DOHH2 (cell line): ENCODE data around the gene SLC39A9.

Experiments used
- H3F3A ChIP-seq: fragments of 200-600 bp; sonication (generic), shearing (Covaris generic); 2 replicates; pipeline ENCODE4 v1.6.0; 2016; ENCODE audit warnings: antibody characterized with exemption, mild to moderate bottlenecking; ENCODE audit not compliant: control insufficient read depth, insufficient read depth
- H3K27ac ChIP-seq: fragments of 200-600 bp; sonication (generic); 2 replicates; pipeline ENCODE4 v1.5.1; 2014; ENCODE audit warnings: low read depth, mild to moderate bottlenecking, low read length, moderate library complexity
- H3K27me3 ChIP-seq: fragments of 200-600 bp; sonication (generic); 2 replicates; pipeline ENCODE4 v1.6.1; 2014; ENCODE audit warnings: mild to moderate bottlenecking, low read length, mixed read lengths; ENCODE audit not compliant: control insufficient read depth
- H3K36me3 ChIP-seq: fragments of 200-600 bp; sonication (generic); 2 replicates; pipeline ENCODE4 v1.6.1; 2014; ENCODE audit warnings: mild to moderate bottlenecking, low read length, moderate library complexity, mixed read lengths; ENCODE audit not compliant: control insufficient read depth
- H3K4me1 ChIP-seq: fragments of 200-600 bp; sonication (generic); 2 replicates; pipeline ENCODE4 v1.6.1; 2014; ENCODE audit warnings: mild to moderate bottlenecking, low read length, mixed read lengths; ENCODE audit not compliant: control insufficient read depth
- H3K4me2 ChIP-seq: fragments of 200-600 bp; sonication (generic); 2 replicates; pipeline ENCODE4 v1.6.0; 2014; ENCODE audit warnings: mild to moderate bottlenecking, low read length, moderate library complexity
- H3K4me3 ChIP-seq: fragments of 200-600 bp; sonication (generic); 2 replicates; pipeline ENCODE4 v1.5.1; 2014; ENCODE audit warnings: mild to moderate bottlenecking, low read length, mixed read lengths
- H3K79me2 ChIP-seq: fragments of 200-600 bp; sonication (generic); 2 replicates; pipeline ENCODE4 v1.6.1; 2014; ENCODE audit warnings: mild to moderate bottlenecking, low read length, mixed read lengths; ENCODE audit not compliant: control insufficient read depth
- H3K9me2 ChIP-seq: fragments of 200-600 bp; sonication (generic); replicated peaks from 2 replicates; pipeline ENCODE4 v1.6.1; 2014; ENCODE audit warnings: mild to moderate bottlenecking, low read length, mixed read lengths; ENCODE audit not compliant: control insufficient read depth
- H3K9me3 ChIP-seq: fragments of 200-600 bp; sonication (generic); 2 replicates; pipeline ENCODE4 v1.6.1; 2014; ENCODE audit warnings: antibody characterized with exemption, low read length, mixed read lengths; ENCODE audit not compliant: control insufficient read depth, insufficient read depth
- H4K20me1 ChIP-seq: fragments of 200-600 bp; sonication (generic); 2 replicates; pipeline ENCODE4 v1.6.0; 2014; ENCODE audit warnings: low read depth, mild to moderate bottlenecking, antibody characterized with exemption, low read length, moderate library complexity; ENCODE audit not compliant: control insufficient read depth, insufficient read depth
- EZH2phosphoT487 ChIP-seq: fragments of 200-600 bp; sonication (generic); IDR thresholded peaks from 2 replicates; pipeline ENCODE4 v1.6.1; 2017; ENCODE audit warnings: borderline replicate concordance, mild to moderate bottlenecking, antibody characterized with exemption, low read length, moderate library complexity, mixed read lengths
- TF ChIP-seq, protein P1 (sequence below): fragments of 200-600 bp; sonication (generic); IDR thresholded peaks from one replicate; pipeline ENCODE4 v1.5.1; 2014; ENCODE audit warnings: antibody characterized with exemption, mild to moderate bottlenecking, low read depth, low read length; ENCODE audit not compliant: poor library complexity, severe bottlenecking

SLC39A9 gene

DNA sequence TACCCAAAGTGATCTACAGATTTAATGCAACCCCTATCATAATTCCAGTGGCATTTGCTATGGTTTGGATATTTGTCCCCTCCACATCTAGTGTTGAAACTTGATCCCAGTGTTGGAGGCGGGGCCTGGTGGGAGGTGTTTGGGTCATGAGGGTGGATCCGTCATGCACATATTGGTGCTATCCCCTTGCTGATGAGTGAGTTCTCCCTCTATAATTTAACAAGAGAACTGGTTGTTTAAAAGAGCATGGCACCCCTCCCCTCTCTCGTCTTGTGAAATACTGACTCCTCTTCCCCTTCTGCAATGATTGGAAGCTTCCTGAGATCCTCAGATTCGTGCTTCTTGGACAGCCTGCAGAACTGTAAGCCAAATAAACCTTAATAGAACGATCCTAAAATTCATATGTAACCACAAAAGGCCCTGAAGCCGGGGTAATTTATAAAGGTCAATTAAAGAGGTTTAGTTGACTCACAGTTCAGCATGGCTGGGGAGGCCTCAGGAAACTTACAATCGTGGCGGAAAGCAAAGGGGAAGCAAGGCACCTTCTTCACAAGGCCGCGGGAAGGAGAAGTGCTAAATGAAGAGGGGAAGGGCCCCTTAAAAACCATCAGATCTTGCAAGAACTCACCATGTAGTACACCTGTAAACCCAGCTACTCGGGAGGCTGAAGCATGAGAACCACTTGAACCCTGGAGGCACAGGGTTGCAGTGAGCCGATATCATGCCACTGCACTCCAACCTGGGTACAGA lies 41.2 kb downstream of the SLC39A9 start:
- Histone ChIP-seq H3K9me2 (no peaks in the 10 kb centered on the region), H3K4me2 (no peak overlapping the region), H3K36me3 (peaks cover 23% of the 10 kb centered on the region), H3K4me1 (peaks cover 17% of the 10 kb centered on the region), H3K79me2 (peaks cover 26% of the 10 kb centered on the region), H3K27ac (no peak overlapping the region), H3F3A (no peaks in the 10 kb centered on the region), H3K27me3 (no peaks in the 10 kb centered on the region), H3K4me3 (no peak overlapping the region), H3K9me3 (no peaks in the 10 kb centered on the region), H4K20me1 (peaks cover 2% of the 10 kb centered on the region)
- TF ChIP-seq, protein P1, sequence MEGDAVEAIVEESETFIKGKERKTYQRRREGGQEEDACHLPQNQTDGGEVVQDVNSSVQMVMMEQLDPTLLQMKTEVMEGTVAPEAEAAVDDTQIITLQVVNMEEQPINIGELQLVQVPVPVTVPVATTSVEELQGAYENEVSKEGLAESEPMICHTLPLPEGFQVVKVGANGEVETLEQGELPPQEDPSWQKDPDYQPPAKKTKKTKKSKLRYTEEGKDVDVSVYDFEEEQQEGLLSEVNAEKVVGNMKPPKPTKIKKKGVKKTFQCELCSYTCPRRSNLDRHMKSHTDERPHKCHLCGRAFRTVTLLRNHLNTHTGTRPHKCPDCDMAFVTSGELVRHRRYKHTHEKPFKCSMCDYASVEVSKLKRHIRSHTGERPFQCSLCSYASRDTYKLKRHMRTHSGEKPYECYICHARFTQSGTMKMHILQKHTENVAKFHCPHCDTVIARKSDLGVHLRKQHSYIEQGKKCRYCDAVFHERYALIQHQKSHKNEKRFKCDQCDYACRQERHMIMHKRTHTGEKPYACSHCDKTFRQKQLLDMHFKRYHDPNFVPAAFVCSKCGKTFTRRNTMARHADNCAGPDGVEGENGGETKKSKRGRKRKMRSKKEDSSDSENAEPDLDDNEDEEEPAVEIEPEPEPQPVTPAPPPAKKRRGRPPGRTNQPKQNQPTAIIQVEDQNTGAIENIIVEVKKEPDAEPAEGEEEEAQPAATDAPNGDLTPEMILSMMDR, result no peak
- no peak for TF ChIP-seq EZH2phosphoT487

DNA sequence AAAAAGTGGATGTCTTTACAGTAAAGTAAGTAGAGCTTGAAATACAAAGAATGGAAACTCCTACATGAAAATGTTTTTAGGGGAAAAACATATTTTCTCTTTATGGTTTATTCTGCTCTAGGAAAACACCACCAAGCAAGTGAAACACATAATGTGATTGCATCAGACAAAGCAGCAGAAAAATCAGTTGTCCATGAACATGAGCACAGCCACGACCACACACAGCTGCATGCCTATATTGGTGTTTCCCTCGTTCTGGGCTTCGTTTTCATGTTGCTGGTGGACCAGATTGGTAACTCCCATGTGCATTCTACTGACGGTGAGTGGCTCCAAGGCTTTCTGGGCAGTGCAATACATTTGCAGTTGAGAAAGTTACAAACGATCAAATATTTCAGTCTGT lies 43.5 kb downstream of the SLC39A9 start:
- Histone ChIP-seq H3K4me1 (peaks cover 10% of the 10 kb centered on the region), H3K9me3 (no peaks in the 10 kb centered on the region), H3F3A (no peaks in the 10 kb centered on the region), H3K4me3 (no peak overlapping the region), H3K27ac (no peak overlapping the region), H3K4me2 (peak overlapping the region; percentile 20; the same call in 1 of the 2 replicates), H4K20me1 (no peaks in the 10 kb centered on the region), H3K9me2 (no peaks in the 10 kb centered on the region), H3K79me2 (peaks cover 6% of the 10 kb centered on the region; the same call in 1 of the 2 replicates), H3K36me3 (peaks cover 23% of the 10 kb centered on the region), H3K27me3 (no peaks in the 10 kb centered on the region)
- TF ChIP-seq EZH2phosphoT487, result no peak
- TF ChIP-seq, protein P1, result no peak

DNA sequence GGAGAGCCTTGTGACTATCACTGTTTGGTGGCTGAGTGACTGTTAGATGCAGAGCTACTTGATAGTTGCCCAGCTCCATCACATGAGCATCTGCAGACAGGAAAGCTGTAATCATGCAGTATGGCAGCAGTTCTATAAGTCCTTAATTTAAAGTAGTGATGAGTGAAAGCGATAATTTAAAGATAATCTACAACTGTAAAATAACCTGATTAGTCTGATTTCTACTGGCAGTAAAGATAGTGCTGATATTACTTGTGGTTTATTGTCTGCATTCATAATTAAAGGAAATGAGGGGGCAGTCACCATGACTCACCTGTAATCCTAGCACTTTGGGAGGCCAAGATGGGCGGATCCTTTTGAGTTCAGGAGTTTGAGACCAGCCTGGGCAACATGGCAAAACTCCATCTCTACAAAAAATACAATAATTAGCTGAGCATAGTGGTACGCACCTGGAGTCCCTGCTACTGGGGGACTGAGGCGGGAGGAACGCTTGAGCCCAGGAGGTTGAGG lies 44.9 kb downstream of the SLC39A9 start:
- Histone ChIP-seq H3F3A (no peaks in the 10 kb centered on the region), H3K4me2 (no peak overlapping the region), H3K36me3 (peaks cover 23% of the 10 kb centered on the region), H3K27me3 (no peaks in the 10 kb centered on the region), H3K4me3 (no peak overlapping the region), H3K9me2 (no peaks in the 10 kb centered on the region), H4K20me1 (no peaks in the 10 kb centered on the region), H3K79me2 (0 out of 2 replicates have a peak, but pooled peaks cover 4% of the 10 kb centered on the region), H3K9me3 (no peaks in the 10 kb centered on the region), H3K27ac (no peak overlapping the region), H3K4me1 (peaks cover 10% of the 10 kb centered on the region)
- TF ChIP-seq EZH2phosphoT487, result no peak
- TF ChIP-seq, protein P1, result no peak
